ENCODE data around the gene OR52M1.
"Not testable (repeated sequence)": the region's sequence is repeated elsewhere in the genome, so short reads cannot be mapped to it uniquely, and the experiment has no call there.

The OR52M1 gene

DNA sequence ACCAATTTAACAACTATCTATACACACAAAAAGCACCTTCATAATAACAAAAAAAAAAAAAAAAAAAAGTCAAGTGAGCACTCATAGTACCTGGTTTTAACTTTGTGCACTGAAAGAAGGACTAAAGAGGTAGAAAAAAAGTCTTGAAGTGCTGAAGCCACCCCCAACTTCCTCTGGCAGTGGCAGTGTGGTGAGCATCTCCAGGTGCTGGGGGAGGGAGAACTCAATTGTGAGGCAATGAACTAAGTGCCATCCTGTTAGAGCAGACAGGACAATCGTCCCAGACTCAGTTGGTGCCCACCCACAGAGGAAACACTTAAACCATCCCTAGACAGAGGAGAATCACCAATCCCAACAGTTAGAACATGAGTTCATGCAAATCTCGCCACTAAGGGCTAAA lies 22.7 kb upstream of the OR52M1 start:
- TF ChIP-seq, protein P1, sequence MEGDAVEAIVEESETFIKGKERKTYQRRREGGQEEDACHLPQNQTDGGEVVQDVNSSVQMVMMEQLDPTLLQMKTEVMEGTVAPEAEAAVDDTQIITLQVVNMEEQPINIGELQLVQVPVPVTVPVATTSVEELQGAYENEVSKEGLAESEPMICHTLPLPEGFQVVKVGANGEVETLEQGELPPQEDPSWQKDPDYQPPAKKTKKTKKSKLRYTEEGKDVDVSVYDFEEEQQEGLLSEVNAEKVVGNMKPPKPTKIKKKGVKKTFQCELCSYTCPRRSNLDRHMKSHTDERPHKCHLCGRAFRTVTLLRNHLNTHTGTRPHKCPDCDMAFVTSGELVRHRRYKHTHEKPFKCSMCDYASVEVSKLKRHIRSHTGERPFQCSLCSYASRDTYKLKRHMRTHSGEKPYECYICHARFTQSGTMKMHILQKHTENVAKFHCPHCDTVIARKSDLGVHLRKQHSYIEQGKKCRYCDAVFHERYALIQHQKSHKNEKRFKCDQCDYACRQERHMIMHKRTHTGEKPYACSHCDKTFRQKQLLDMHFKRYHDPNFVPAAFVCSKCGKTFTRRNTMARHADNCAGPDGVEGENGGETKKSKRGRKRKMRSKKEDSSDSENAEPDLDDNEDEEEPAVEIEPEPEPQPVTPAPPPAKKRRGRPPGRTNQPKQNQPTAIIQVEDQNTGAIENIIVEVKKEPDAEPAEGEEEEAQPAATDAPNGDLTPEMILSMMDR (conservative IDR thresholded peaks at IDR 0.05): no peak
- no peak overlapping the region for H3K27ac ChIP-seq

DNA sequence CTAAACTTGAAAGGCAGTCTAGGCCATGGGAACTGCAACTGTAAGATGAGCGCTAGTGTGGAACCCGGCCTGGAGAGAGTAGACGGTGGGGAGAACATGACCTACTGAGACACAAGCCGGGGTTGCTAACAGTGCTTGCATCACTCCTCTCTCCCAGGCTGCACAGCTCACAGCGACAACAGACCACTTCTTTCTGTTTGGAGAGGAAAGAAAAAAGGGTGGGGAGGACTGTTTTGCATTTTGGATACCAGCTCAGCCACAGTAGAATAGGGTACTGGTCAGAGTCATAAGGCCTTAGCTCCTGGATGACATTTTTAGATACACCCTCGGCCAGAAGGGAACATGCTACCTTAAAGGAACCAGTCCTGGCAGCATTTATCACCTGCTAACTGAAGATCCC lies 22.2 kb upstream of the OR52M1 start:
- H3K27ac ChIP-seq: no peak overlapping the region
- TF ChIP-seq, protein P1 (conservative IDR thresholded peaks at IDR 0.05): no peak

DNA sequence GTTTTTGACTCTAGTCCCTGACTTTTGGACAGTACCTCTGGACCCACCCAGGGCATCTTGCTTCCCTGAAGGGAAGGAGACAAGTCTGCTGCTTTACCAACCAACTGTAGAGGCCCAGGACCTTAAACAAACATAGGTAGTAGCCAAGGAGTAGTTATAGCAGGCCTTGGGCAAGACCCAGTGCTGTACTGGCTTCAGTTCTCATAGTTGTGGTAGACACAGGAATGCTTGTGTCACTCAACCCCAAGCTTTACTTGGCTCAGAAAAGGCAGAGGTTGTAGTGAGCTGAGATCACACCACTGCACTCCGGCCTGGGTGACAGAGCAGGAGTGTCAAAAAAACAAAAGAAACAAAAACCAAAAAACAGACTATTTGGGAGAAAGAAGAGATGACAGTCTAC lies 21.3 kb upstream of the OR52M1 start:
- TF ChIP-seq, protein P1 (conservative IDR thresholded peaks at IDR 0.05): no peak
- no peak overlapping the region for H3K27ac ChIP-seq

DNA sequence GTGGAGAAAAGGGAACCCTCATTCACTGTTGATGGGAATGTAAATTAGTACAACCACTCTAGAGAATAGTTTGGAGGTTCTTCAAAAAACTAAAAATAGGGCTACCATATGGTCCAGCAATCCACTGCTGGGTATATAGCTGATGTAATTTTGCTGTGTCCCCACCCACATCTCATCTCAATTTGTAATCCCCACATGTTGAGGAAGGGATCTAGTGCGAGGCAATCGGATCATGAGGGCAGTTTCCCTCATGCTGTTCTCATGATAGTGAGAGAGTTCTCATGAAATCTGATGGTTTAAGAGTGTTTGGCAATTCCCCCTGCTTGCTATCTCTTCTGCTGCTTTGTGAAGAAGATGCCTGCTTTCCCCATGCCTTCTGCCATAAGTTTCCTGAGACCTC lies 17.1 kb upstream of the OR52M1 start:
- TF ChIP-seq, protein P1 (conservative IDR thresholded peaks at IDR 0.05): no peak
- no peak overlapping the region for H3K27ac ChIP-seq

DNA sequence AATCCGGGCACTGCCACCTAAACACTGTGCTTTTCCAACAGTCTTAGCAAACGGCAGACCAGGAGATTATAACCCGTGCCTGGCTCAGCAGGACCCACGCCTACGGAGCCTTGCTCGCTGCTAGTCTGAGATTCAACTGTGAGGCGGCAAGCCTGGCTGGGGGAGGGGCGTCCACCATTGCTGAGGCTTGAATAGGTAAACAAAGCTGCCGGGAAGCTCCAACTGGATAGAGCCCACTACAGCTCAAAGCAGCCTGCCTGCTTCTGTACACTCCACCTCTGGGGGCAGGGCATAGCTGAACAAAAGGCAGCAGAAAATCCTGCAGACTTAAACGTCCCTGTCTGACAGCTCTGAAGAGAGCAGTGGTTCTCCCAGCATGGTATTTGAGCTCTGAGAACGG lies 13.3 kb upstream of the OR52M1 start:
- H3K27ac ChIP-seq: not testable (repeated sequence)

DNA sequence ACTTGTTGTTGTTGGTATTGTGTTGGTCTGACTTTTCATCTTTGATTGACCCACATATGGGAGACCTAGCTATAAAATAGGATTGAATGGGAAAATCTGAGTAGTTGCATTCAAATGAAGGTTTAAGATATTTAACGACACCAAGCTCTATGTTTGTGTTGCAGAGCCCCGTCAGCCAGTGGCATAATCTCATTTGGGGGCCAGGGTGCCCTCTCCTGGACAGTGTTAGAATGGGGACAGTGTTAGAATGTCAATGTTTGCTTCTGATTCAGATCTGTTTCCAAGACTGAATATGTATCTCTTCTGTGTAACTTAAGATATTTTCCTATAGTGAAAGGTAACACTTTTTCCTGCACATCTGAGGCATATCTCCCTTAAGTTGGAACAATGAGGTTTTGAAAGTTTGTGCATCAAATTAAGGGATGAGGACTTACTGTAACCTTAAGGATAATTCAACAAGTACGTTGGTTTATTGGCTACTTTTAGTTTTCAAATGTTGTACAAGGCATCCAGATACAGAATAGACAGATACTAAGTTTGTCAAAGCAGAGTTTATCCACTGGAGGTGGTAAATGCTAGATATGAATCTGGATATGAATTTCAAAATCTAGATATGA lies 5.3 kb upstream of the OR52M1 start:
- H3K27ac ChIP-seq: no peak overlapping the region
- TF ChIP-seq, protein P1 (conservative IDR thresholded peaks at IDR 0.05): peak; percentile 85

DNA sequence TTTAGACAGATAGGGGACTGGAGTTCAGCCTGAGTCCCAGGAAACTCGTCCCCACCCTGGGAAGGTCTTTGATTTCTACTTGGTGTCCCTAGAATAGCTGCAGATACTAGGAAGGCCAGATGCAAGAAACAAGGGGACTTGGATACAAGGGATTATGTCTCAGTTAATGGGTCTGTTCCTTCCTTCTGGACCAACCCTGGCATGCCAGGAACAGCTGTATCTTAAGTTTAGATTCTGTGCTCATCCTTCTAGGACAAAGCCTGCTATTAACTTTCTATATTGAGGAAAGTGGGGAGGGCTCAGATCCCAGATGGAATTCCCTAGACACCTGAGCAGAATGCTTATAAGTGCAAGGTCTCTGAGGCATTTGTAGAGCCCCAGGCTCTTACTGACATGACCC lies 3.9 kb upstream of the OR52M1 start:
- TF ChIP-seq, protein P1 (conservative IDR thresholded peaks at IDR 0.05): no peak
- H3K27ac ChIP-seq: no peak overlapping the region

DNA sequence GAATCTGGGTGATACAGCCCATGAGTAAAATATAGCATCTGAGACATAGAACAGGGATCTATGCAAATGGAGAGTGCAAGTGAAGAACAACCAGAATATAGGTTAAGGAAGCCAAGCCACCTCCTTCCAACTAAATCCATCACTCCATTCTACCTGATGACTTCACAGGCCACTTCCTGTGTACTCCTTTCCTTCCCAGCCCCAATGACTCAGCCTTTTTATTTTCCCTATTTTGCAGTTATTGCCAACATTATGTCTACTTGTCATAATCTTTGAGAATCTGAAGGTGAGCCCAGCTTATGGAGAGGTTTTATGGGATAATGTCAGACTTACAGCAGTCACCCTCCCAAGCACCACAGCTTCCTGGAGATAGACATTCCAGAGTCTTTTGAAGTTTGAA lies 1.4 kb upstream of the OR52M1 start:
- TF ChIP-seq, protein P1 (conservative IDR thresholded peaks at IDR 0.05): no peak

More for the DNA sequence above, 1.4 kb upstream of the OR52M1 start:
- H3K27ac ChIP-seq: no peak overlapping the region

Measured in VCaP (cell line).